Stimulated activated CD8-positive, alpha-beta memory T cell treated with anti-CD3 and anti-CD28 coated beads, Interleukin-15, amount 100 ng/mL, for 1 hour (primary cell): ENCODE measurements around the gene TMA7.
A peak's percentile ranks its signal among the peaks of the same experiment; 100 is the strongest.
"Not testable (repeated sequence)": the region's sequence is repeated elsewhere in the genome, so short reads cannot be mapped to it uniquely, and the experiment has no call there.

ENCODE experiments used
- DNase-seq: peaks from one replicate; pipeline ENCODE4 v3.0.0-alpha.2; 2020; ENCODE audit warnings: low read depth

The TMA7 gene

DNA sequence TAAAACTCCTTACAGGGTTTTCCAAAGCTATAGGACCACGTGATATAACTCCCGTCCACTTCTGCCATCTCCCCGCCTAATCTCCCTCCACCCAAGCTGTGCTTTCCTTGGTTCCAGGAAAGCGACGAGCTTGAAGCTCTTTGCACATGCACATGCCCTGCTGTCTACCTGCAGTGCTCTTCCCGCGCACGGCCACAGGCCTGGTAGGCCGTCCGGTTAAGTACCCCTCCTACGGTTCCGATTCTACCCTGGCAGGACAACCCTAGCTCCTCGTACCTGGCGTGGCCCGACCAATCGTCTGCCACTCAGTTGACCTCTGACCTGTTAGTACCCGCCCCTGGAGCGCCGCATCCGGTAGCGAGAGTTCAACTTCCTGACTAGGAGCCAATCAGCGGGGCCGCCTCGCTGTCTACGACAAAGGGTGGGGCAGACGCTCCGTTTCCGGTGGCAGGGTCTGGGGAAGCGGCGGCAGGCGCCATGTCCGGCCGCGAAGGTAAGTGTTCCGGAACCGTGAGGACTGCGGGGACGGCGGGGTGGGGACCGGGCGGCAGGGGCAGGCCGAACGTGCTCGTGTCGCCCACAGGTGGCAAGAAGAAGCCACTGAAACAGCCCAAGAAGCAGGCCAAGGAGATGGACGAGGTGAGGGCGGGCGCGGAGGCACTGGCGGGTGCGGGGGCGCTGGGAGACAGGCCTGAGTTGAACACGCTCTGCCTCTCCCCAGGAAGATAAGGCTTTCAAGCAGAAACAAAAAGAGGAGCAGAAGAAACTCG is at the start of gene TMA7, which contains the start of gene CCDC51:
Gene TMA7 (plus strand): TSS at position 438 of the 770 bp plus-strand sequence. CDS start 40 bp downstream, at position 478.
Gene CCDC51 (minus strand): TSS at position 300 of the 770 bp plus-strand sequence. CDS start 4,991 bp downstream, outside the sequence.
- peak; percentile 98 for DNase-seq

DNA sequence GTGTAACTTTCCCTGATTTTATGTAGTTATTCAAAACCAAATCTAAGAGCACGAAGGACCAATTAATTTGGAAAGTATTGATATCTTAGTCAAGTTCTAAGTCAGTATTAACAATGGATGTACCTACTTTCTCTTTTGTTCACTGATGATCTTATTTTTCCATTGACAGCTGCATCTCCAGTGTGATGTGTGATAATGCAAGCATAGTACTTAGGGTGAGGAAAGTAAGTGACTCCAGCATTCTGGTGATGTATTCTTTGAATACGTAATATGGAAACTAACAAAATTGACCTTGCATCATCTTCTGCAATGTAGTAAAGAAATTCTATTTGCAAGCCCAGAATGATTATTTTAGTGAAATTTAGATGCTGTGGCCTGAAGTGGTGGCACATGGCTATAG is 45.7 kb upstream of the TMA7 start:
- no peak for DNase-seq

DNA sequence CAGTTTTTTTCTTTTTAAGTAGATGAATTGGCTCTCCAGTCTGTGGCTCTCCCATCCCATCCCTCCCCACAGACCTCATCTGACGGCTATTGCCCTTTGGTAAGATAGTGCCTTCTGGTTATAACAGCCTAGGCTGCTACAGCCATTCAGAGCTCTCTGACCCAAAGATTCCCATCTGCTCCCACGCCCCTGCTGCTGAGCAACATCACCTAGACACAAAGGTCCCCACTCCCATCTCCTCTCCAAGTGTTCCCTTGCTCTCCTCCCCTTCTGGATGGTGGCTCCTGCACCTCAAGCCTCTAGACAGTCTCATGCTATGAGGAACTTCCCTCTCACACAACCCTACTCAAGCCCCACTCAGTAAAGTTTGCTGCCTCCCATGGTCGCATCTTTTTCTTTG is 44.3 kb upstream of the TMA7 start:
- DNase-seq: no peak

DNA sequence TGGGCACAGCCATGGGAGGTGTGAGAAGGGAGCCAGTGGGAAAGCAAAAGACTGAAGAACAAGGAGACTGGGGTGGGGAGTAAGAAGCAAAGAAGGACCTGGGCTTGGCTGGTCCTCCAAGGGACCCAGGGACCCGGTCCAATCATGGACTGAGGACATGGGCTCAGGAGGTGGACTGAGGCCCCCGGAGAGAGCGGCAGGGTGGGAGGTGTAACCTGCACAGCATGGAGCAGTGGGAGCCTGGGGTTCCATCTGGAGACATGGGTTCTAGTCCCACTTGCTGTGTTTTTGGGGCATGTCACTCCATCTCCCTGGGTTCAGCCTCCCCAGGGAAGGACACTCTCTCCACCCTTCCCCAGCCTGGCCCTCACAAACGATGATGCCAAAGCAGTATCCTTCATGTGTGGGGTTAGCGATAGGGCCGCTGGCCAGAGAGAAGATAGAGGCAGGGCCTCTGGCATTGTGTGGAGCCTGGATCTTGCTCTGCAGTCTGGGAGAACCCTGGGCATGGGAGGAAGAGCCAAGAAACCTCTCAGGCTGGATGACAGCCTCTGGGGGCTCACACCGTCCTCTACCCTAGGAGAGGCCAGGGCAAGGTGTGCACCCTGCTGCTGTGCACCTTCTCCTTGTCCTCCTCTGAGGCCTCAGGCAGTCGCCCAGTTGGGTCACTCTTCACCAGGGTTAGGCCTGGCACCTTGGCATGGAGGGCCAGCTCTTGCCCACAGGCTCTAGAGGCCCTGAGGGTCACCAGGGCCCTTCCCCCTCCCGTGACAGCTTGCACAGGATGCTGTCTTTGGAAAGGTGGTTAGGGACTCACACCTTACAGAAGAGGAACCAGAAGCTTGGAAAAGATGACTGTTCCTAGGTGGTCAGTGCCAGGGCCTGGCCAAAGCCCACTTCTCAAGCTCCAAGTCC is 42.0 kb upstream of the TMA7 start:
- DNase-seq: no peak

DNA sequence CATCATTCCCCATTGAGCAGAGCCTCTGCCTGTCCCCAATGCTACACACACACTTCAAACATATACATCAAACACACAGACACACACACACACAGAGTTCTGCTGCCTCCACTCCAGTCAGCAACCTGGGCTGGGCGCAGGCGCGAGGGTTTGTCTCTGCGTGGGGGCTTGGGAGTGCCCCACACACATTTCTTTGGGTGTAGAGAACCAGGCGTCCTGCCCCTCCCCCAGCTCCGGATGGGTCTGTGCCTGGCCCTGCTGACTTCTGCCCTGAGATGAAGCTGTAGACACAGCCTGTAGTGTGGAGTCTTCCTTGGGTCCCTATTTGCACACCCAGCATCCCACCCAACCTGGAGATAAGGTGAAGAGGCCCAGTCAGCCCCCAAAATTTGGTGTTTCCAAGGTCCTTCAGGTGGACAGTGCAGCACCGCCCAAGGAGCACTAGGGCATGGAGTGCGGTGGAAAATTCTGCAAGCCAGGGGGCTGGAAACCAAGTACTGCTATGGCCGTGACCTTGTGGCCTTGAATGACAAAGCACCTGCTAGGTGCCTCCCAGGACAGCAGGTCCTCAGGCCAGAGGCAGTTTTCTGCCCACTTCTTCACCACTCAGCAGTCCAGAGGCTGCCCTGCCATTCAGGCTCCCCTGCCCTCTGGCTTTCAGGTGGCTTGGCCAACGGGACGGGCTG is 41.2 kb upstream of the TMA7 start:
- no peak for DNase-seq

DNA sequence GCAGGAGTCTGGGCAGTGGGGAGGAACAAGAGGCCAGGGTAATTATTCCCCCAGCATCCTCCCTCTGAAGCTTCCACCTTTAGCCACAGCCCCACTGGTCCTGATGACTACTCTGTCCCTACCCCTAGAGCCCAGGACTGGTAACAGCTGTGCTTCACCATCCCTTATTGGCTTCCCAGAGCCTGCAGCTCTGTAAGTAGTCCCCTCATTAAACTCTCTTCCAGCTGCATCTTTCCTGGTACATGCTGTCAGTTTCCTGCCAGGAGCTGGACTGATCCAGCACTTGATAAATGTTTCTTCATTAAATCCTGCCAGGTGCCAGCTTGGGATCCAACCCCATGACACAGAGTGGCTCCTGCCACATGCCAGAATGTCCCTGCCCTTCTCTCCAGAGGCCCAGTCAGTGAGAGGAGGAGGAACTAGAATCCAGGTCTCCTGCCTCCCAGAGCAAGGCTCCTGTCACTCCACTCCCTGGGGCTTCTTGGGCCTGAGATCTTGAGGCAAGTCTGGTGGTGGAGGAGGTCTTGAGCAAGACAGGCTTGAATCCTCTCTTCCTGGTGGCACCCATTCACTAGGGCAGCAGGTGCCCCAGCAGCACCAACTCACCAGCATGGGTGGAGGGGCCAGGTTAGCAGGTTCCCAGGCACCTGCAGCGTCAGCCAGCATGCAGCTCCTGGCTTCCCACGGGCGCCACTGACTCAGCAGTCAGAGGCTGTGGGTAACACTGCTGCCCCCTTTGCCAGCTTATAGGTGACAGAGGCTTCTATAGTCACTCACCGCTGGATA is 40.5 kb upstream of the TMA7 start:
- no peak for DNase-seq

DNA sequence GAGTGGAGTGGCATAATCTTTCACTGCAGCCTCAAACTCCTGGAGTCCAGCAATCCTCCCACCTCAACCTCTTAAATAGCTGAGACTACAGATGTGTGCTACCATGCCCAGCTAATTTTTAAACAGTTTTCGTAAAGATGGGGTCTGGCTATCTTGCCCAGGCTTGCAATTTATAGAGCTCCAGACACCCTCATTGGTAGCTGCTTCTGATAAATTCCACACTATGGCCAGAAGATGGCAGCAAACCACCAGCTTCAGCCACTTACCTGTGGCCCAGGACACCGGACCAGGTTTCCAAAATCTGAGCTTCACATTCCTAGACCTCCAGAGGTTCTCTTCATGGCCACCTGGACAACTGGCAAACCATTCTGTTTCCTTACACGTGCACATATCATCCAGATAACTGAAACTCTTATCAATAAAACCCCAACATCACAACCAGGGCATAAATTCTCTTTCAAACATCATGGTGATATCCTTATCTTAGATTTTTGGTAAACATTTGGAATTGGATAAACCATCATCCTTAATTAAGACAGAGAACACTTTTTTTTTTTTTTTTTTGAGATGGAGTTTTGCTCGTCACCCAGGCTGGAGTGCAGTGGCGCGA is 39.1 kb upstream of the TMA7 start:
- DNase-seq: peak; percentile 35

DNA sequence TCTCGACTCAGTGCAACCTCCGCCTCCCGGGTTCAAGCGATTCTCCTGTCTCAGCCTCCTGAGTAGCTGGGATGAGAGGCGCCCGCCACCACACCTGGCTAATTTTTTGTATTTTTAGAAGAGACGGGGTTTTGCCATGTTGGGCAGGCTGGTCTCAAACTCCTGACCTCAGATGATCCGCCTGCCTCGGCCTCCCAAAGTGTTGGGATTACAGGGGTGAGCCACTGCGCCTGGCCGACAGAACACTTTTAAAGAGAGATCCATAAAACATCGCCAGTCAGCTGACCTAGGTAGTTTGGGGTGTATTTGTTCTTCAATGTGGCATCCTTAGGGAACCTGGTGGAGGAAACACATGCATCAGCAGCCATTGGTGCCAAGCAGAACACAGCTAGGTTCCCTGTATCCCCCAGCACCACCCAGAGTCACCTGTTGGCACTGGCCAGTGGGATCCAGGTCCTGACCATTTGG is 38.6 kb upstream of the TMA7 start:
- DNase-seq: not testable (repeated sequence)

DNA sequence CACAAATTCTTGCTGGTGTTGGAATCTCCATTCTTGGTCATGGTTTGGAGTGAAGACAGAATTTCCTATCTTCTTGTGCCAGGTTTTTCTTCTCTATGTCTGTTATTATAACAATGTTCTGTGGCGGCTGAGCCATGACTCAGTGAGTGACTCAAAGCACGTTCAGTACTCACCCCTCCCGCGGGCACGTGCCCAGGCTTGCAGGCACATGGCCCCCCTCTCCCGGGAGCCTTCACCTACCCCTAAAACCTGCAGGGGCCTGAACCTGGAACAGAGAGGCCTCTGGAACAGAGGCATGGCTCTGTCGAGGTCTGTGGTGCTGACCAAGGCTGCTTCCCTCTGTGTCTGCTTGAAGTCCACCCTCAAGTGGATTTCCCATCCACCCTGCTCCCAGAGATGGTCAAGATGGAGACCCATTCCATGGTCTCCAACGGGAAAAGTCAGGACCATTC is 37.8 kb upstream of the TMA7 start:
- no peak for DNase-seq

DNA sequence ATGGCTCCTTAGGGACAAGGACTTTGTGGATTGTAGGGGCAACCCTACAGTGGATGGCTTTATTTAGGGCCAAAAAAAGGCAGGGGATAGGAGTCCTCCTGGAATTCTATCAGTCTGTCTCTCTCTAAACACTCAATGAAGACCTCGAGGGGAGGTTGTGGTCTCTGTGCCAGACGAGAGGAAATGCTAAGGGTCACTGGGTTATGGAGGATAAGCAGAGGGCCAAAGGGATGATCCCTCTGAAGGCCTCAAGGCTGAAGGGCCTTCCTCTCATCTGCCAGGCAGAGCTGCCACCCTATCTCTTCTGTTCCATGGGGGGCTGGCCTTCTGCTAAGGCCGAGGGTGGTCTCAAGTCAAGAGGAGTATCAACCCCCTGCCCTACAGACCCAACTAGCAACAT is 37.1 kb upstream of the TMA7 start:
- no peak for DNase-seq

DNA sequence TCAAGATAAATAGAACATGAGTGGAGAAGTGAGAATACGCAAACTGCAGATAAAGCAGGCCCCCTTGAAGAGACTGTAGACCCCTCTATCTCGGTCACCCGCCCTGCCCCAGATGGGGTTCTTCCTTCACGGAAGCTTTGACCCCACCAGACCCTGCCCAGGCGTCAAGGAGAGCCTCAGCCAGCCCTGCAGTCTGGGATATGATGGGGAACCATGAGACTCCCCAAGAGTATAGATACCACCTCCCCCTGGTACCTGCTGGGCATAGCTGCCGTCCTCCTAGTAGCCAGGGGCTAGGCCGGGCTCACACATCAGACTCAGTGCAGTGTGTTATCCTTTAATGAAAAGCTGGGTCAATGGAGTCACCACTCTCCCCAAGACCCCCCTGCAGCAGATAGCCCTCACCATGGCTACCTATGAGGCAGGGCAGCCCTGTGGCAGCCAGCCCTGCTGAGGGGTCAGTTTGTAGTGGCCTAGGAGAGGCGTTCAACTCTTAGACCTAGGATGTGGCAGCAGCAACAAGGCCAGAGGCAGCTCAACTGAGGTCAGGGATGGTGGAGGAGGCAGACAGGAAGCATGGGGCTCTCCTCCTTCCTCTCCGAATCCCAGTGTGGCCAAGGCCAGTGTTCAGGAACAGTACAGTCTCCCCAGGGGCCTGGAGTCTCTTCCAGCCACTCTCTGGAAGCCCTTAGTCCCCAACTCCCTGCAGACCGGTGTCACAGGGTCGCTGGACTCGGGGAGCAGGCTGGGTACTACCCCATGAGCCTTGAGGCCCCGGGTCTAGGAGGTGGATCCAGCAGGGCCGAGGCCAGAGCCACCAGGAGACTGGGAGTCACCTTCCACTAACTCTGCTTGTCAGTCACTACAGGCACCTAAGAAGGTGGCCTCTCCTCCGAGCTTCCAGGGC is 36.3 kb upstream of the TMA7 start:
- no peak for DNase-seq

DNA sequence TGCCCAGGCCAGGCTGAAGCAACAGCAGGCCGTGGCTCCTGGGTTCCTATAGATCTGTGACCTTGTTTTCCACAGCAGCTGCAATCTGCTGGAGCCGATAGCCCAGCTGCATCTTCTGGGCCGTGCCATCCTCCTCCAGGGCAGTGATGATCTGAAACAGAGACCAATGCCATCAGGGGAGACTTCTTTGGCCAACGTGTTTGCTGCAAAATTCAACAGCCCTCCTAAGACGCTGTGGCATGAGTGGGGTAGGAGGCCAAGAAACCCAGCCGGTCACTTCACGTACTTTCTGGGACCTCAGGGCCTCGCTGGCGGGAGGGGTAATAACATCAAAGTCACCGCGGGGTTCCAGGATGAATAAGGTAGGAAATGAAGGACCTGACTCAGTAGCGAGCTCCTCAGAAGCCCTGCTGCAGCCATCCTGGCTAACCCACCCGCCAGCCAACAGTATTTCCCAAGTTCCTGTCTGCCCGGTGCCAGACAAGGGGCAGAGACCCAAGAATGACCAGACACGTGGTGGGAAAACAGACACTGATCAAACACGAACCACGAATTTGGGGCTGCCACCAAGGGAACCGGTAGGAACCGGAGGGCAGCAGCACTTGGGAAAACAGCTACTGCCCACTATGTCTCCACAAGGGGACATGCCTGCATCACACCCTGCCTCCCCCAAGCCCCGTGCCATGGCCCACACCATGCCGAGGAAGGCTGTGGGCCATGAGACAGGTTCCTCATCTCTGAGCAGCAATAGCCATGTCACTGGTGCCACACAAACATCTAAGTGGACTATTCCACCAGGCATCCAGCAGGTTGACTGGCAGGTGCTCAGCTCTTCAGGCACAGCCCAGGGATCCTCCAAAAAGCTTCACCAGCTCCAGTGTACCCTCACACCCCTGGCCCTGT is 35.4 kb upstream of the TMA7 start:
- no peak for DNase-seq

DNA sequence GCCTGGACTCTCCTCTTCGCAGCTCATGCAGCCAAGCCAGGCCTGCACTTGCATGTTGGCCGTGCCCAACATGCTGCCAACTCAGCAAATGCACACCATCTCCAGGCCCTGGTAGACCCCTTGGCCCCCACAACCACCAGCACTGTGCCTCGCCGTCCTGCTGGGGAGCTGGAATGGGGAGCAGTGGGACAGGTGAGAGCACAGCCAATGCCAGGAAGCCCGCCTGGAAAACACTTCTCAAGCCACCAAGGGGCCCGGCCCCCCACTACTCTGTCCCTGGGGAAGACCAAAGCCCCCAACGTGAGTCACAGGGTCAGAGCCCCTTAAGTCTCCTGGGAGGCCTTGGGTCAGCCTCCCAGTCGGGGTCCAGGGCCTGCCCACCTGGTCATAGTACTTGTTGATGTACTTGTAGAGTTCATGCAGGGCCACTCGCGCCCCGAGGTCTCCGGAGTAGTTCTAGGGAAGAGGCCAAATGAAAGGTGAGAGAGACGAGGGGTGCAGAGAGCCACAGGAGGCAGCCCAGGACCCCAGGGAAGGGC is 34.6 kb upstream of the TMA7 start:
- DNase-seq: no peak

DNA sequence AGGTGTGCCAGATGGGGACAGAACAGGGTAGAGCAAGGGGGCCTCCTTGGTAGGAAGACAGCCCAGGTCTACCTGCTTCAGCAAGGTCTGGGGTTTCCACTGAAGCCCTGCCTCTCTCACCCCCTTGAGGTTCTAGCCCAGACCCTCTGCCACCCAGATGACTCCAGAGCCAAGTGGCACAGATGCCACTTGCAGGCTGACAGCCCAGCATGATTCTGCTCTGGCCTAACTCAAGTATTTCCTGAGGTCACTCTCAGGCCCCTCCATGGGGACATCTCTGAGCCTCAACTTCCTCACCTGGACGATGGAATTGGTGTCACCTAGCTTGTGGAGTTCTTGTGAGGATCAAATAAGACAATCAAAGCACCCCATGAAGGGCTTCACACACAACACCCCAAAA is 34.1 kb upstream of the TMA7 start:
- DNase-seq: no peak

DNA sequence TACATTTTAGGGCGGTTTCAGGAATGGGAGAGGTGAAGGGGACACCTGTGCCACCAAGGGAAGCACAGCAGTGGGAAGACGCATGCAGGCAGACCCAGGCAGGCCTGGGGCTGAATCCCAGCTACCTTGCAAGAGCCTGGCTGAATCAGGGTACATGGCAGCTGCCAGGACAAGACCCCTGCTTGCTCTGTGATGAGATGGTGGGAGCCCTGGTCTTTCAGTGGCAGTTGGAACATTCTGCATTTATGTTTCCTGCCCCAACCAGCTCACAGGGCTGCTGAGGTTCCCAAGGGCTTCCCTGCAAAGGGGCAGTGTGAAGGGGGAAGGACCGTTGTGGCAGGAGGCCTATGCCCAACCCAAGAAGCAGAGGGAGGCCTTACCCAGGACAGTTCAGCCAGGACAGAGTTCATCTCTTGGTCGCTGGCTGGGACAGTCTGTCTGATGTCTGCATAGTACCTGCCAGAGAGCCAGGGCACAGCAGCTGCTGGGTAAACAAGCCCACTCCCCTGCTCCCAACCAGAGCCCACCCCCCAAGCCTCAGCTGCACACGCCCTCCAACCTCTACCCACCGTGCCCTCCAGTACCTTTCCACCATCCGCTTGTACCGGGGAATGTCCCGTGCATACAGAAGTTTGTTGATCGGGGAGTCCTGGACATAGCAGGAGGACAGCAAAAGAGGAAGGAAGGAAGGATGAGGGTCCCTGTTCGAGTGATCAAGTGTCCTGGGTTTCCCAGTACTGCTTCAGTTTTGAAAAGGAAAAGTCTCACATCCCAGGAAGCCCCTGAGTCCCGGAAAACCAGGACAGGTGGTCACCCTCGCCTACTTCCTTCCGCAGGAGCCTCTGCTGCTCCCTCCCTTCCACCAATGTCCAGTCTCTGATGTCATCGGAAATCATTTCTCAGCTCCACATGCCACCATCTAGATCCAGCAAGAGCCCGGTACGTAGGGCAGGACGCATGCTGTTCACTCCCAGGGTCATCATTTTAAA is 33.3 kb upstream of the TMA7 start:
- no peak for DNase-seq

DNA sequence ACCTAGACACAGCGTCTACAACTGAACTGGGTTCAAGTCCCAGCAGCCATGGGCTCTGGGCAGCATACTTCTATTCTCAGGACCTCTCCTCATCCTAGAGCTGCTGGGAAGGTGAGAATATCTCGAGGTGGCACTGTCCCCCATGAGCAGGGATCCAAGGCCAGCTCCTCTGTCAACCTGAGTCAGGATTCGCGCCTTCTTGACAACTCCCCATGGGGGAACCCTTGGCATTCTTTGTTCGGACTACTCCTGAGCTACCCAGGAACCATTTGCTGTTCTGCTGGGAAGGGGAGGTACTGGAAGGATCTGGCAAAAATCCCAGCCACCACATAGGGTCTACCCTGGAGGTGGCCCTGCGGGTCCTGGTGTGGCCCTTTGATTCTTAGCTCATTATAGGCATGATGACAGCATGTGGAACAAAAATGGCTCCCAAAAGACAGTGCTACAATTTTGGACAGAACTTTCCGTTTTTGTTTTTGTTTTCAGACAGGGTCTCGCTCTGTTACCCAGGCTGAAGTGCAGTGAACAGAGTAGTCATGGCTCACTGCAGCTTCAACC is 32.4 kb upstream of the TMA7 start:
- DNase-seq: no peak

DNA sequence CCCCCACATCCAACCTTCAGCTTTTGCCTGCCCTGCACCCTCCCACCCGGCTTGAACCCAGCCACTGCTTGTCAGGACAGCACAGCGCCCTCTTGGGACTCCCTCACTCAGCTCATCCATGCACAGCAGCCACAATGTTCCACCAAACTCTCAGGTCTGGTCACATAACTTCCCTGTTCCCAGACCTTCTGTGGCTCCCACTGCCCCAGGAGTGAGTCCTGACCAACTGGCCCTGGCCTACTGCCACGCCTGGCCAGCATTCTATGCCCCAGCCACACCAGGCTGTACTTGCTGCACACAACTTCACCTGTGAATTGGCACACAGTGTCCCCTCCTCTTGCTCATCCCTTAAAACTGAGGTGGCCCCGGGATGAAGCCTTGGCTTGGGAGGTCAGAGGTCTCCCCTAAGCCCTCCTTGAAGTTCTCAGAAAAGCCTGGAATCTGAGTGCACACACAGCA is 31.2 kb upstream of the TMA7 start:
- no peak for DNase-seq
